WERI-Rb-1 (cell line): ENCODE data around the gene NAA10.

ENCODE experiments used
- DNase-seq: peaks from one replicate; pipeline ENCODE4 v3.0.0-alpha.2; 2020
- H3K27ac ChIP-seq: fragments of 250-450 bp; sonication (Bioruptor Pico); 2 replicates; pipeline ENCODE4 v1.5.1; 2020; ENCODE audit warnings: mild to moderate bottlenecking, moderate library complexity
- H3K27me3 ChIP-seq: fragments of 250-450 bp; sonication (Bioruptor Pico); 2 replicates; pipeline ENCODE4 v1.5.1; 2021; ENCODE audit warnings: mild to moderate bottlenecking, low read depth, moderate library complexity; ENCODE audit not compliant: insufficient read depth, severe bottlenecking
- H3K36me3 ChIP-seq: fragments of 250-450 bp; sonication (Bioruptor Pico); 2 replicates; pipeline ENCODE4 v1.5.1; 2020; ENCODE audit warnings: mild to moderate bottlenecking, moderate library complexity
- H3K4me3 ChIP-seq: 2 replicates; pipeline ENCODE4 v1.5.1; 2011; ENCODE audit warnings: low read depth, mild to moderate bottlenecking, control low read depth, low read length
- H3K9me3 ChIP-seq: fragments of 250-450 bp; sonication (Bioruptor Pico); 2 replicates; pipeline ENCODE4 v1.5.1; 2021; ENCODE audit warnings: mild to moderate bottlenecking, moderate library complexity; ENCODE audit not compliant: severe bottlenecking
- CTCF ChIP-seq: IDR thresholded peaks from 2 replicates; pipeline ENCODE4 v1.5.1; 2011; ENCODE audit warnings: low read depth, mild to moderate bottlenecking, control low read depth, inconsistent platforms, low read length

Gene NAA10

GRCh38 chrX:153970357-153971123 is 35.7 kb upstream of the NAA10 start:
- peaks cover 4% of the 10 kb centered on the region for H3K9me3 ChIP-seq

GRCh38 chrX:153969904-153970356 is 35.1 kb upstream of the NAA10 start:
- Histone ChIP-seq H3K27ac (peak overlapping the region; percentile 64), H3K9me3 (peaks cover 4% of the 10 kb centered on the region), H3K4me3 (peak overlapping the region; percentile 92), H3K27me3 (peaks cover 12% of the 10 kb centered on the region), H3K36me3 (peaks cover 57% of the 10 kb centered on the region)
- TF ChIP-seq CTCF: no peak
- DNase-seq: no peak

More at GRCh38 chrX:153970357-153971123, 35.7 kb upstream of the NAA10 start:
- DNase-seq: peak; percentile 89
- peak overlapping the region; percentile 92 for H3K4me3 ChIP-seq
- H3K27ac ChIP-seq: peak overlapping the region; percentile 99
- no peak for TF ChIP-seq CTCF
- H3K36me3 ChIP-seq: peaks cover 50% of the 10 kb centered on the region
- H3K27me3 ChIP-seq: peaks cover 7% of the 10 kb centered on the region

GRCh38 chrX:153969125-153969903 is 34.5 kb upstream of the NAA10 start:
- Histone ChIP-seq H3K27ac (peak overlapping the region; percentile 64), H3K9me3 (peaks cover 4% of the 10 kb centered on the region), H3K36me3 (peaks cover 63% of the 10 kb centered on the region), H3K4me3 (peak overlapping the region; percentile 92), H3K27me3 (peaks cover 16% of the 10 kb centered on the region)
- peak; percentile 49 for DNase-seq
- TF ChIP-seq CTCF: 0 out of 2 replicates have a peak, but pooled peaks have one; percentile 5

- peaks cover 68% of the 10 kb centered on the region for H3K36me3 ChIP-seq
- peak overlapping the region; percentile 92 for H3K4me3 ChIP-seq
- peaks cover 16% of the 10 kb centered on the region for H3K27me3 ChIP-seq
- H3K9me3 ChIP-seq: peaks cover 4% of the 10 kb centered on the region
- peak; percentile 62 for TF ChIP-seq CTCF
- DNase-seq: peak; percentile 79
- peak overlapping the region; percentile 64 for H3K27ac ChIP-seq
Measured at GRCh38 chrX:153968754-153969124, 33.9 kb upstream of the NAA10 start.

GRCh38 chrX:153968255-153968654 is 33.4 kb upstream of the NAA10 start:
- Histone ChIP-seq H3K4me3 (peak overlapping the region; percentile 92; the same call in 1 of the 2 replicates), H3K27ac (peak overlapping the region; percentile 64), H3K36me3 (peaks cover 73% of the 10 kb centered on the region), H3K27me3 (peaks cover 16% of the 10 kb centered on the region), H3K9me3 (peaks cover 4% of the 10 kb centered on the region)
- no peak for TF ChIP-seq CTCF
- no peak for DNase-seq
